ENCODE measurements around the gene ACAP3. TPM values are rescaled to one million over a fixed set of nuclear protein-coding genes. Genes with fewer than 3 reads are reported as not detected.

Gene ACAP3
- polyA plus RNA-seq, 2 of the 4 experiments (the other 2 are of a cell fraction) = 6.6 to 24.2 TPM

- WGBS (ENCODE audit: missing lambda C conversion rate) = 96% methylated on average over 17 of the region's 26 CpGs
- H3K4me2 ChIP-seq = no peak overlapping the region
- POLR2A ChIA-PET = no interaction called here
These were observed 52.7 kb downstream of the ACAP3 start for GRCh38 chr1:1255078-1255477.

GRCh38 chr1:1254667-1254998 is 53.1 kb downstream of the ACAP3 start:
- no peak overlapping the region for H3K4me3 ChIP-seq
- WGBS (ENCODE audit: missing lambda C conversion rate) = 95% methylated on average over 17 of the region's 21 CpGs
- H3K27ac ChIP-seq = no peak overlapping the region
- FAIRE-seq (no peak), DNase-seq (ENCODE audit: low read depth in 1 of 2, low spot score in 1 of 2) (no peak), ATAC-seq (no peak)
- CTCF ChIA-PET = interaction anchor here (0.8 to 1.7 kb wide), 3 partner anchors 11 to 133 kb away, joined by 3 read pairs; no protein-coding TSS in a partner anchor
- H3K9me3 ChIP-seq = no peaks in the 10 kb centered on the region
- H3K4me1 ChIP-seq = no peaks in the 10 kb centered on the region
- H3K4me2 ChIP-seq = no peak overlapping the region
- no peak for TF ChIP-seq RFX5 (IDR thresholded peaks at IDR 0.05)
- no peak for TF ChIP-seq CEBPB (IDR thresholded peaks at IDR 0.05)
- no peak for TF ChIP-seq ATOH8 (CRISPR knock-in tag; IDR thresholded peaks at IDR 0.05; ENCODE audit: low read depth)
- TF ChIP-seq MAX (IDR thresholded peaks at IDR 0.05) = no peak
- no peak for TF ChIP-seq CBX2 (IDR thresholded peaks at IDR 0.05; ENCODE audit: borderline replicate concordance, low read depth)
- no peak for TF ChIP-seq HOXB5 (CRISPR knock-in tag; IDR thresholded peaks at IDR 0.05)
- no peak for TF ChIP-seq BHLHE40 (IDR thresholded peaks at IDR 0.05; ENCODE audit: low read depth, low read length)
- no peak for TF ChIP-seq NPAS2 (CRISPR knock-in tag; IDR thresholded peaks at IDR 0.05; ENCODE audit: borderline replicate concordance)
- no peak for TF ChIP-seq EHMT2 (IDR thresholded peaks at IDR 0.05; ENCODE audit: low read depth)
- TF ChIP-seq USF2 (IDR thresholded peaks at IDR 0.05) = no peak
- no peak for TF ChIP-seq RNF2 (IDR thresholded peaks at IDR 0.05; ENCODE audit: borderline replicate concordance, low read depth)
- no peak for TF ChIP-seq HDAC2 (IDR thresholded peaks at IDR 0.05)
- TF ChIP-seq HMGXB4 (CRISPR knock-in tag; IDR thresholded peaks at IDR 0.05; ENCODE audit: borderline replicate concordance) = no peak
- no peak for TF ChIP-seq ZC3H11A (IDR thresholded peaks at IDR 0.05)
- no peak for TF ChIP-seq RAD21 (conservative IDR thresholded peaks at IDR 0.05 in 1 of 2, IDR thresholded peaks at IDR 0.05 in 1 of 2)
- TF ChIP-seq HEYL (CRISPR knock-in tag; IDR thresholded peaks at IDR 0.05) = no peak
- POLR2A ChIA-PET = no interaction called here

More at GRCh38 chr1:1255078-1255477, 52.7 kb downstream of the ACAP3 start:
- no peaks in the 10 kb centered on the region for H3K9me3 ChIP-seq
- CTCF ChIA-PET = interaction anchor here (0.8 to 1.7 kb wide), 3 partner anchors 11 to 134 kb away, joined by 3 read pairs; no protein-coding TSS in a partner anchor
- no peak overlapping the region for H3K27ac ChIP-seq
- H3K4me1 ChIP-seq = no peaks in the 10 kb centered on the region
- FAIRE-seq = no peak
- no peak for ATAC-seq
- TF ChIP-seq HEYL (CRISPR knock-in tag; IDR thresholded peaks at IDR 0.05) (no peak), NPAS2 (CRISPR knock-in tag; IDR thresholded peaks at IDR 0.05; ENCODE audit: borderline replicate concordance) (no peak), JUNB (IDR thresholded peaks at IDR 0.05) (no peak), CHD2 (IDR thresholded peaks at IDR 0.05; ENCODE audit: low read length, partially characterized antibody) (no peak), RARB (CRISPR knock-in tag; IDR thresholded peaks at IDR 0.05) (no peak)
- H3K4me3 ChIP-seq = no peak overlapping the region
- DNase-seq (ENCODE audit: low read depth in 1 of 2, low spot score in 1 of 2) = no peak

- H3K4me2 ChIP-seq = no peak overlapping the region
- WGBS (ENCODE audit: missing lambda C conversion rate) = 96% methylated on average over 37 of the region's 50 CpGs
- ATAC-seq (no peak), FAIRE-seq (no peak), DNase-seq (ENCODE audit: low read depth in 1 of 2, low spot score in 1 of 2) (no peak)
- H3K9me3 ChIP-seq = no peaks in the 10 kb centered on the region
- ChIA-PET POLR2A (no interaction called here), CTCF (interaction anchor here (0.8 to 1.7 kb wide), 3 partner anchors 10 to 133 kb away, joined by 3 read pairs; no protein-coding TSS in a partner anchor)
- H3K27ac ChIP-seq = no peak overlapping the region
- no peak for TF ChIP-seq FOXS1 (CRISPR knock-in tag; IDR thresholded peaks at IDR 0.05)
- TF ChIP-seq PHF8 (IDR thresholded peaks at IDR 0.05; ENCODE audit: borderline replicate concordance, low read depth) = no peak
- no peak for TF ChIP-seq NR3C1 (IDR thresholded peaks at IDR 0.05)
- TF ChIP-seq SREBF2 (IDR thresholded peaks at IDR 0.05) = no peak
- no peak for TF ChIP-seq MAFK (IDR thresholded peaks at IDR 0.05; ENCODE audit: partially characterized antibody)
- TF ChIP-seq NPAS2 (CRISPR knock-in tag; IDR thresholded peaks at IDR 0.05; ENCODE audit: borderline replicate concordance) = no peak
- TF ChIP-seq RNF2 (IDR thresholded peaks at IDR 0.05; ENCODE audit: borderline replicate concordance, low read depth) = no peak
- TF ChIP-seq MYC (IDR thresholded peaks at IDR 0.05; ENCODE audit: borderline replicate concordance, low read length) = no peak
- TF ChIP-seq KDM1A (IDR thresholded peaks at IDR 0.05; ENCODE audit: low read depth) = no peak
- no peak for TF ChIP-seq ELK1 (IDR thresholded peaks at IDR 0.05; ENCODE audit: low read depth, low read length)
- TF ChIP-seq RCOR1 (IDR thresholded peaks at IDR 0.05; ENCODE audit: low read depth, low read length) = no peak
- TF ChIP-seq POLR2A (IDR thresholded peaks at IDR 0.05; ENCODE audit: low read length) = no peak
- no peaks in the 10 kb centered on the region for H3K4me1 ChIP-seq
- H3K4me3 ChIP-seq = no peak overlapping the region
These were observed 53.6 kb downstream of the ACAP3 start for GRCh38 chr1:1253972-1254666.
